Cerebellar nuclear complex (tissue), 1 donor: Measurements from ENCODE around the gene SUN3.
"Not testable (repeated sequence)": the region's sequence is repeated elsewhere in the genome, so short reads cannot be mapped to it uniquely, and the experiment has no call there.

Experiments used
- DNase-seq, 2 experiments: peaks; one replicate each; lab custom pipeline; 2025; lab: John Stamatoyannopoulos, UW

SUN3 gene

GRCh38 chr7:47944536-47945260 is 84.2 kb downstream of the SUN3 start:
- DNase-seq = no peak

- no peak for DNase-seq
These were observed 85.0 kb downstream of the SUN3 start for GRCh38 chr7:47943676-47944474.

- not testable (repeated sequence) for DNase-seq
These were observed 86.3 kb downstream of the SUN3 start for GRCh38 chr7:47942651-47943050.

- DNase-seq = no peak
These were observed 86.8 kb downstream of the SUN3 start for GRCh38 chr7:47942132-47942531.

DNA sequence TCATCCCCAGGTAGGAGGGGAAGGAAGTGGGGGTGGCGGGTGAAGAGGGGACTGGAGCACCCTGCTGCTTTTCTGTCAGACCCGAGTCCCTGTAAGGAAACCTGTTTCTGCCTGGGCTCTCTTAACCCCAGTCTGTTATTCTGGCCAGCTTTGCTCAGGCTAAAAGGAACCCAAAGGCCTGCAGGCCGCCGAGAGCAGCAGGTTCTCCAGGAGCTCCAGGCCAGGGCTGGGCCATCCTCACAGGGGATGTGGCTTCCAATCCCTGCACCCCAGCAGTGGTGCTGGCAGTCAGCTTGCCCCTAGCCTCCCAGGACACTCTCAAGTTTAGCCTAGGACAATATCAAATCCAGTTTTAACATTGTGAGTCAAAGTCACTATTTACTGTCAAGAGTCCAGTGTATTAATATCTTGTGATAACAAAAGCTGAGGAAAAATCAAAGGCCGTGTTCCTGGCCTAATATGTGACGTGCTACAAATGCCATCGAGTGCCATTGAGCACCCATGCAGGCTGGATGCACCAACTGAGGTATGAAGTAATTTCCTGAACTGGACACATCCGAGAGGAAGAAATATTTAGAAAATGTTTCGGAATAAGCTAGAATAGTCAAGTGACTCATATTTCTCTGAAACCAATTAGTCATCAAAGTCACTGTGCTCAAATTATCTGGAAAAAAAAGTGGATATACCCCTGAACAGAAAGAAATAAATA is 87.6 kb downstream of the SUN3 start:
- no peak for DNase-seq

DNA sequence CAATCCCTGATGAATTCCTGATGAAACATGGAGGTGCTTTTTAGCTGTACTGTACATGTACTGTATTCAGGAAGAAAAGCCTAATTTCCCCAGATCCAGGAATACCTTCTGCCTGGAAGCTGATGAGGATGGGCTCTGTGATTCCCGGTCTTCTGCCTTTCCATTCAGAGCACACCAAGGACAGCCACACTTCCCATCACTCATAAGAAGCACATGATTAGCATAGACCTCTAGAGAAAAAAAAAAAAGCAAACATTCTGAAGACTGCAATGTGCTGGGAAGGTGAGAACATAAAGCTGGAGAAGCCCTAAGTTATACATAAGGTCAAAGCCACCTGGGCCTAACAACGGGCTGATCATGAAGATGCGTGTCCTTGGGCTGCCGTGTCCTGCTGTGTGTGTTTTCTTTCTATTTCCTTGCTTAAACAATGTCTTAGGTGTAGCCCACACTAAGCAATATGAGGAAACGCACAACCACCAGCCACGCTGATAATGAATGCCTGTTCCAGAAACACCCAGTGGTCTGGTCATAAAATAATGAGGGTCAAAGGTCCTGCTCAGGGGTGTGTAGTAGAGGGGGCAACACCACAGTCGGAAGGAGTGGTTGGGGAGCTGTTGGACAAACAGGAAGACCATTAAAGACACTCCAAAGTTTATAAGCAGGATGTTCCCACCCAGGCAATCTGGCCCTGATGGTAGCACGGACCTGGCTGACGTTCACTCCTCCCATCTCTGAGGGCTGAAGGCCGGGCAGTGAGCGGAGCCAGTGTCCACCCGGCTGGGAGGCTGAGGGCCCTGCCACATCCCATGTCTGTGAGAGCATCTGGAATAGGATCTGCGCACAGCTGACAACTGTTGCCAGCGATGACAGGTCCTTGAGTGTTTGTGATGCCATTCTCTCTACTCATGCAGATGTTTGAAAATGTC is 88.6 kb downstream of the SUN3 start:
- no peak for DNase-seq

DNA sequence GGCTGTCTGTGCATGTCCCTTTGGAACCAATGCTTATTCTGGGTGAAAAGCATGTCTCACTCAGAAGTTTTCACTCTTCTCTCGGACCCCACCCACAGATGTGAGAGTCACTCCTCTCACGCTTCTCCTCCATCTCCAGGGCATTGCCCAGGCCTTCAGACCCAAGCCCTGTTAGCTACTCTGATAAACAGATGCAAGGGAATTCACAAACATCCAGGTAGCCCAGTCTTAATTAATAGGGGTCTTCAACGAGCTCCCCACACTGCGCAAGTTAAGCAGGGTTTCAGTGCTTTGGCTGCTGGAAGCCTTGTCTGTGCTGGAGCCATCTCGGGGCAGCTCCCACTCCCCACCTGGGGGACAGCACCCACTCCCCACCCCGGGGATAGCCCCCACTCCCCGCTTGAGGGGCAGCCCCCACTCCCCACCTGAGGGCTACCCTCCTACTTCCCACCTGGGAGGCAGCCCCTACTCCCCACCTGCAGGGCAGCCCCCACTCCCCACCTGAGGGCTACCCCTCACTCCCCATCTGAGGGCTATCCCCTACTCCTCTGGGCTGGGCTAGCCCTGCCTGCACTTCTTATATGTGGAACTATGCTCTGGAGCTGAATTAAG is 89.4 kb downstream of the SUN3 start:
- DNase-seq = no peak

DNA sequence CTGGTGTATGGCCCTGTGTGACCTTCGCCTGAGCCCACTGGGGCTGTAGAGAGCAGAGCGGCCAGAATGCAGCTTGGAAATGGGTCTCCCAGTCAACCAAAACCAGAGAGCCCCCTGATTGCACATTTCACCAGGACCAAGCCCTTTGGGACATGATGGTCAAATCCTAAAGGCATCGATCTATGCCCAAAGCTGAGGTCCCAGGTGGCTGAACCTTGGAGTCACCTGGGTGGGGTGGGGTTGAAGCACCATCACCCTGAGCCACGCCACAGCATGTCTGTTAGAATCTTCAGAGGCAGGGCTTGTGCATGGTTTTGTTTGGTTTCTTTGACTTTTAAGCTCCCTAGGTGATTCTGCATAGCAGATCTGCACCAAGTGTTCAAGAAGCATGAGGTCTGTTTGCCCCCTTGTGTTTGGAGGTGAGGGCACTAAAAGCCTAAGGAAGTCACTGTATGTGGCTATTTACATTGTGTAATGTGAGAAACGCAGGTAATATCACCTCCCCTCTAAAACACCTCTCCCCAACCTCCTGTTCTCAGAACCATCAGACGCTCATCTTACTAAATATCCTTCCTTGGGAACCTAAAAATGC is 90.2 kb downstream of the SUN3 start:
- no peak for DNase-seq

GRCh38 chr7:47937711-47938573 is 91.0 kb downstream of the SUN3 start:
- no peak for DNase-seq
